CD14-positive monocyte (primary cell): Measurements from ENCODE around the gene APOBEC3H. TPM values are rescaled to one million over a fixed set of nuclear protein-coding genes. Genes with fewer than 3 reads are reported as not detected.

Source experiments
- DNase-seq, 3 donors: peaks; one replicate each; pipeline ENCODE4 v3.0.0-alpha.2; 2011 to 2022
- H2AFZ ChIP-seq: 2 replicates; pipeline ENCODE4 v1.6.0; 2012; ENCODE audit warnings: mild to moderate bottlenecking, low read depth, low read length, inconsistent platforms; ENCODE audit not compliant: insufficient read depth, poor library complexity, severe bottlenecking
- H3K27ac ChIP-seq, 2 donors: 1 replicate in 1 of 2; 2 replicates in 1 of 2; pipeline ENCODE4 v1.5.1; 2012 to 2013; ENCODE audit warnings: low read length in 2 of 2, control low read depth in 1 of 2, inconsistent platforms in 1 of 2, low read depth in 1 of 2, mild to moderate bottlenecking in 1 of 2
- H3K27me3 ChIP-seq, 2 donors: one replicate each; pipeline versions ENCODE4 v1.6.0 to v1.6.1; 2011 to 2013; ENCODE audit warnings: low read length in 2 of 2; ENCODE audit not compliant: control insufficient read depth in 2 of 2, insufficient read depth in 2 of 2
- H3K36me3 ChIP-seq, 2 donors: replicated peaks in 1 of 2; 1 replicate in 1 of 2; 2 replicates in 1 of 2; pipeline versions ENCODE4 v1.5.1 to v1.6.1; 2012 to 2013; ENCODE audit warnings: low read length in 2 of 2, control low read depth in 1 of 2, inconsistent platforms in 1 of 2, mild to moderate bottlenecking in 1 of 2; ENCODE audit not compliant: insufficient read depth in 2 of 2, control insufficient read depth in 1 of 2
- H3K4me1 ChIP-seq, 2 donors: 1 replicate in 1 of 2; 2 replicates in 1 of 2; pipeline versions ENCODE4 v1.5.1 to v1.6.1; 2012 to 2013; ENCODE audit warnings: low read length in 2 of 2, control low read depth in 1 of 2, inconsistent platforms in 1 of 2, mild to moderate bottlenecking in 1 of 2, moderate library complexity in 1 of 2; ENCODE audit not compliant: insufficient read depth in 2 of 2, control insufficient read depth in 1 of 2
- H3K4me2 ChIP-seq: replicated peaks from 2 replicates; pipeline ENCODE3; 2012; ENCODE audit warnings: low read length, moderate library complexity, mild to moderate bottlenecking; ENCODE audit not compliant: poor library complexity, severe bottlenecking; ENCODE audit errors: extremely low read depth
- H3K4me3 ChIP-seq, 3 experiments: fragments of 200-600 bp in 1 of 3; sonication (generic) in 1 of 3; replicated peaks in 1 of 3; 1 replicate in 2 of 3; 2 replicates in 1 of 3; pipeline ENCODE4 v1.5.1; 2011 to 2013; ENCODE audit warnings: low read length in 3 of 3, mild to moderate bottlenecking in 3 of 3, control low read depth in 2 of 3, low read depth in 2 of 3, inconsistent platforms in 1 of 3, moderate library complexity in 1 of 3
- H3K79me2 ChIP-seq: 2 replicates; pipeline ENCODE4 v1.6.0; 2012; ENCODE audit warnings: mild to moderate bottlenecking, control low read depth, inconsistent platforms, low read length, moderate library complexity; ENCODE audit not compliant: insufficient read depth
- H3K9ac ChIP-seq: 2 replicates; pipeline ENCODE4 v1.6.0; 2017; ENCODE audit warnings: low read length, mild to moderate bottlenecking; ENCODE audit not compliant: insufficient read depth, poor library complexity, severe bottlenecking
- H3K9me3 ChIP-seq, 2 donors: replicated peaks in 1 of 2; 1 replicate in 1 of 2; 2 replicates in 1 of 2; pipeline versions ENCODE4 v1.5.1 to v1.6.1; 2012 to 2013; ENCODE audit warnings: low read length in 2 of 2, control low read depth in 1 of 2; ENCODE audit not compliant: control insufficient read depth in 1 of 2, insufficient read depth in 1 of 2
- H4K20me1 ChIP-seq: 2 replicates; pipeline ENCODE4 v1.6.0; 2012; ENCODE audit warnings: mild to moderate bottlenecking, low read length, control low read depth, moderate library complexity; ENCODE audit not compliant: insufficient read depth
- H3K27ac Mint-ChIP-seq, 7 donors: one replicate each; pipeline ENCODE4 v1.8.0; 2020; ENCODE audit warnings: mild to moderate bottlenecking in 7 of 7, mixed read lengths in 7 of 7, moderate library complexity in 6 of 7, inconsistent platforms in 2 of 7
- H3K27me3 Mint-ChIP-seq, 3 donors: one replicate each; pipeline ENCODE4 v1.8.0; 2021 to 2022; ENCODE audit warnings: low read depth in 3 of 3, mild to moderate bottlenecking in 3 of 3, mixed read lengths in 3 of 3, moderate library complexity in 3 of 3, inconsistent platforms in 1 of 3
- H3K36me3 Mint-ChIP-seq, 2 donors: one replicate each; pipeline ENCODE4 v1.8.0; 2020; ENCODE audit warnings: mixed read lengths in 2 of 2, inconsistent platforms in 1 of 2, mild to moderate bottlenecking in 1 of 2
- H3K4me1 Mint-ChIP-seq: one replicate; pipeline ENCODE4 v1.8.0; 2020; ENCODE audit warnings: mild to moderate bottlenecking, mixed read lengths
- H3K4me3 Mint-ChIP-seq, 2 donors: one replicate each; pipeline ENCODE4 v1.8.0; 2020; ENCODE audit warnings: mild to moderate bottlenecking in 2 of 2, mixed read lengths in 2 of 2, moderate library complexity in 1 of 2
- H3K9me3 Mint-ChIP-seq, 7 donors: one replicate each; pipeline ENCODE4 v1.8.0; 2020 to 2022; ENCODE audit warnings: mixed read lengths in 7 of 7, mild to moderate bottlenecking in 6 of 7, moderate library complexity in 6 of 7, inconsistent platforms in 2 of 7
- WGBS: methylation state at CpG from one replicate; pipeline ENCODE4 v1.1.5; 2013; ENCODE audit warnings: missing lambda C conversion rate; ENCODE audit not compliant: insufficient coverage; 5-methylcytosine and 5-hydroxymethylcytosine counted together
- intact Hi-C, 2 donors: fragments of 100-400 bp; cut with micrococcal nuclease; formaldehyde crosslinking; loops; one replicate each; pipeline versions ENCODE4 v1.15.0 to v1.15.1; 2023
- polyA plus RNA-seq, 3 donors: library from polyadenylated mRNA; depleted of rRNA in 1 of 3; unstranded in 2 of 3; stranded (reverse) in 1 of 3; fragments of 300-500 nt in 2 of 3; fragments of >200 nt in 1 of 3; fragmentation: Illumina TruSeq in 2 of 3; gene quantifications; 1 replicate in 2 of 3; 2 replicates in 1 of 3; pipeline ENCODE4 v1.2.3, GENCODE V29; 2012 to 2021
- TF ChIP-seq, protein P1 (sequence below): fragments of 200-600 bp; IDR thresholded peaks from one replicate; pipeline ENCODE4 v1.8.0; 2022; ENCODE audit warnings: antibody characterized with exemption, mild to moderate bottlenecking

Gene APOBEC3H
- polyA plus RNA-seq, 3 donors: 0.28 TPM; not detected in 2

DNA sequence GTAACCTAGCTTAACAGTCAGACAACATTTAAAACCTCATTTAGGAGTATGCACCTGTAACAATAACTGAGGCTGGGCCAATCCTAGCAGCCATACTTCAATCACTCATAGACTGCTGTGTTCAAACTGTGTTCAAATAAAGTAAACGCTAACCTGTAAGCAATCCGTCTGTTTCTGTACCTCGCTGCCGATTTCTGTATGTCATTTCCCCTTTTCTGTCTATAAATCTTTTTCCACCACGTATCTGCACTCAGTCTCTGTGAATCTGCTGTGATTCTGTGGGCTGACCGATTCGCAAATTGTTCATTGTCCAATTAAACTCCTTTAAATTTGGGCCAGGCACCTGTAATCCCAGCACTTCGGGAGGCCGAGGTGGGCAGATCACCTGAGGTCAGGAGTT lies 12.3 kb downstream of the APOBEC3H start:
- no peaks in the 10 kb centered on the region for H3K9me3 ChIP-seq
- no peaks in the 10 kb centered on the region for H3K36me3 ChIP-seq
- no peak overlapping the region for H2AFZ ChIP-seq
- no peaks in the 10 kb centered on the region for H3K4me1 ChIP-seq
- no peak overlapping the region for H3K27ac ChIP-seq
- Mint-ChIP-seq H3K4me1 (peaks cover 3% of the 10 kb centered on the region), H3K36me3 (no peaks in the 10 kb centered on the region), H3K27me3 (peaks cover 11 to 20% (median 11%) of the 10 kb centered on the region in 3 donors), H3K4me3 (no peak overlapping the region), H3K27ac (no peak overlapping the region), H3K9me3 (peaks cover 0 to 2% (median 0%) of the 10 kb centered on the region in 7 donors)
- 7% methylated on average over 7 of the region's 9 CpGs for WGBS
- no peaks in the 10 kb centered on the region for H3K79me2 ChIP-seq
- H4K20me1 ChIP-seq: no peaks in the 10 kb centered on the region
- intact Hi-C loops: no loop called here
- H3K4me3 ChIP-seq: no peak overlapping the region
- TF ChIP-seq, protein P1, sequence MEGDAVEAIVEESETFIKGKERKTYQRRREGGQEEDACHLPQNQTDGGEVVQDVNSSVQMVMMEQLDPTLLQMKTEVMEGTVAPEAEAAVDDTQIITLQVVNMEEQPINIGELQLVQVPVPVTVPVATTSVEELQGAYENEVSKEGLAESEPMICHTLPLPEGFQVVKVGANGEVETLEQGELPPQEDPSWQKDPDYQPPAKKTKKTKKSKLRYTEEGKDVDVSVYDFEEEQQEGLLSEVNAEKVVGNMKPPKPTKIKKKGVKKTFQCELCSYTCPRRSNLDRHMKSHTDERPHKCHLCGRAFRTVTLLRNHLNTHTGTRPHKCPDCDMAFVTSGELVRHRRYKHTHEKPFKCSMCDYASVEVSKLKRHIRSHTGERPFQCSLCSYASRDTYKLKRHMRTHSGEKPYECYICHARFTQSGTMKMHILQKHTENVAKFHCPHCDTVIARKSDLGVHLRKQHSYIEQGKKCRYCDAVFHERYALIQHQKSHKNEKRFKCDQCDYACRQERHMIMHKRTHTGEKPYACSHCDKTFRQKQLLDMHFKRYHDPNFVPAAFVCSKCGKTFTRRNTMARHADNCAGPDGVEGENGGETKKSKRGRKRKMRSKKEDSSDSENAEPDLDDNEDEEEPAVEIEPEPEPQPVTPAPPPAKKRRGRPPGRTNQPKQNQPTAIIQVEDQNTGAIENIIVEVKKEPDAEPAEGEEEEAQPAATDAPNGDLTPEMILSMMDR: no peak
- no peak for DNase-seq
- no peak overlapping the region for H3K4me2 ChIP-seq
- no peak overlapping the region for H3K9ac ChIP-seq
- H3K27me3 ChIP-seq: peaks cover 0 to 3% of the 10 kb centered on the region in 2 donors

- peaks cover 0 to 3% of the 10 kb centered on the region in 2 donors for H3K27me3 ChIP-seq
- no peaks in the 10 kb centered on the region for H4K20me1 ChIP-seq
- Mint-ChIP-seq H3K27me3 (peaks cover 11 to 22% (median 13%) of the 10 kb centered on the region in 3 donors), H3K27ac (no peak overlapping the region), H3K9me3 (peaks cover 0 to 2% (median 0%) of the 10 kb centered on the region in 7 donors), H3K4me1 (peaks cover 11% of the 10 kb centered on the region), H3K4me3 (no peak overlapping the region), H3K36me3 (no peaks in the 10 kb centered on the region)
- peak in 2 of 3 donors; percentile 28 to 46 for DNase-seq
- 63% methylated on average over 15 of the region's 15 CpGs for WGBS
- no peaks in the 10 kb centered on the region for H3K9me3 ChIP-seq
- intact Hi-C loops: loop anchor here in 1 of 2 donors (10.0 kb wide), 1 partner anchor 96 kb away; the partner anchor contains the start of gene APOBEC3C
- TF ChIP-seq, protein P1: no peak
- peaks cover 6 to 8% of the 10 kb centered on the region in 2 donors for H3K4me1 ChIP-seq
- H3K79me2 ChIP-seq: no peaks in the 10 kb centered on the region
- no peaks in the 10 kb centered on the region for H3K36me3 ChIP-seq
- no peak overlapping the region for H3K9ac ChIP-seq
- H3K27ac ChIP-seq: no peak overlapping the region
- no peak overlapping the region for H3K4me2 ChIP-seq
- no peak overlapping the region for H3K4me3 ChIP-seq
- no peak overlapping the region for H2AFZ ChIP-seq
Measured at GRCh38 chr22:39110631-39111561, 13.9 kb downstream of the APOBEC3H start.
